AG09319 (cell line): Measurements from ENCODE around the gene ERO1A.

Source experiments
- DNase-seq: peaks from one replicate; pipeline ENCODE4 v3.0.0-alpha.2; 2010; ENCODE audit warnings: low read depth; ENCODE audit errors: extremely low read depth
- CTCF ChIP-seq: IDR thresholded peaks from 2 replicates; pipeline ENCODE4 v1.5.1; 2011; ENCODE audit warnings: low read depth, mild to moderate bottlenecking, inconsistent platforms, low read length, moderate library complexity

ERO1A gene

GRCh38 chr14:52590318-52590717, 105.0 kb downstream of the ERO1A start:
- no peak for TF ChIP-seq CTCF

More at GRCh38 chr14:52590318-52590717, 105.0 kb downstream of the ERO1A start:
- DNase-seq: no peak
